Stimulated activated CD4-positive, alpha-beta T cell treated with anti-CD3 and anti-CD28 coated beads, TNF-alpha, amount 100 ng/mL, for 1 hour (primary cell): ENCODE measurements around the gene TOLLIP.

Source experiments
- DNase-seq, 3 donors: peaks; one replicate each; pipeline ENCODE4 v3.0.0-alpha.2; 2020; ENCODE audit warnings: low read depth in 3 of 3, low spot score in 1 of 3

Gene TOLLIP

GRCh38 chr11:1283906-1284305, 25.5 kb downstream of the TOLLIP start:
- no peak for DNase-seq

GRCh38 chr11:1283091-1283511, 26.3 kb downstream of the TOLLIP start:
- no peak for DNase-seq

GRCh38 chr11:1281974-1282365, 27.5 kb downstream of the TOLLIP start:
- no peak for DNase-seq

GRCh38 chr11:1281326-1281973, 28.0 kb downstream of the TOLLIP start:
- no peak for DNase-seq

GRCh38 chr11:1280116-1281035, 29.1 kb downstream of the TOLLIP start:
- no peak for DNase-seq

GRCh38 chr11:1279674-1280055, 29.8 kb downstream of the TOLLIP start:
- DNase-seq = no peak

GRCh38 chr11:1278766-1279673, 30.4 kb downstream of the TOLLIP start:
- DNase-seq = no peak

- no peak for DNase-seq
Measured at GRCh38 chr11:1277936-1278512, 31.4 kb downstream of the TOLLIP start.

GRCh38 chr11:1276866-1277615, 32.4 kb downstream of the TOLLIP start:
- no peak for DNase-seq

- no peak for DNase-seq
Measured at GRCh38 chr11:1276041-1276790, 33.2 kb downstream of the TOLLIP start.

GRCh38 chr11:1275021-1275420, 34.4 kb downstream of the TOLLIP start:
- no peak for DNase-seq

- no peak for DNase-seq
Measured at GRCh38 chr11:1274501-1274900, 34.9 kb downstream of the TOLLIP start.

GRCh38 chr11:1272531-1272930, 36.9 kb downstream of the TOLLIP start:
- DNase-seq = no peak

- DNase-seq = no peak
Measured at GRCh38 chr11:1271927-1272326, 37.5 kb downstream of the TOLLIP start.

GRCh38 chr11:1271406-1271805, 38.0 kb downstream of the TOLLIP start:
- DNase-seq = no peak

- no peak for DNase-seq
Measured at GRCh38 chr11:1271002-1271401, 38.4 kb downstream of the TOLLIP start.

- no peak for DNase-seq
Measured at GRCh38 chr11:1270476-1270875, 39.0 kb downstream of the TOLLIP start.

GRCh38 chr11:1269957-1270356, 39.5 kb downstream of the TOLLIP start:
- DNase-seq = no peak

- DNase-seq = no peak
Measured at GRCh38 chr11:1267441-1268100, 41.9 kb downstream of the TOLLIP start.
